ENCODE measurements around the gene CCDC183. TPM values are rescaled to one million over a fixed set of nuclear protein-coding genes. Genes with fewer than 3 reads are reported as not detected.
A peak's percentile ranks its signal among the peaks of the same experiment; 100 is the strongest.
"Not testable (repeated sequence)": the region's sequence is repeated elsewhere in the genome, so short reads cannot be mapped to it uniquely, and the experiment has no call there.

CCDC183 gene
- total RNA-seq = not detected

GRCh38 chr9:136796238-136796774 lies at the start of gene CCDC183:
Gene CCDC183 (plus strand): TSS chr9:136796338. CDS start chr9:136796398, 60 bp downstream.
- no peak for ATAC-seq

DNA sequence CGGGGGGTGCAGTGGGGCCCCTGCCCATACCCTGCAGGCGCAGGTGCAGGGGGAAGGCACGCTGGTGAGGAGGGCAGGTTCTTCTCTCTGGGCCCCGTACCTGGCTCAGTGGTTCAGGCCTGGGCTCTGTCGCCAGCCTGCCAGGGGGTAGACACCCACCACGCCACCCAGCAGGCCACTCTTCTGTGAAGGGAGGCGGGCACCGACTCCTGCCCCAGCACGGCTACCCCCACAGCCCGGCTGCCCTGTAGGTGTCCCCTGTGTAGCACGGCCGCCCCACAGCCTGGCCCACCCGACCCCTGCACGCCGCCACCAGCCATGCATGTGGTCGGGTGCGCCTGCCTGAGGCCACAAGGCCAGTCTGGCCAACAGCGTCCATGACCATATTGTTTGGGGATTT lies 49.5 kb upstream of the CCDC183 start:
- ATAC-seq = no peak

DNA sequence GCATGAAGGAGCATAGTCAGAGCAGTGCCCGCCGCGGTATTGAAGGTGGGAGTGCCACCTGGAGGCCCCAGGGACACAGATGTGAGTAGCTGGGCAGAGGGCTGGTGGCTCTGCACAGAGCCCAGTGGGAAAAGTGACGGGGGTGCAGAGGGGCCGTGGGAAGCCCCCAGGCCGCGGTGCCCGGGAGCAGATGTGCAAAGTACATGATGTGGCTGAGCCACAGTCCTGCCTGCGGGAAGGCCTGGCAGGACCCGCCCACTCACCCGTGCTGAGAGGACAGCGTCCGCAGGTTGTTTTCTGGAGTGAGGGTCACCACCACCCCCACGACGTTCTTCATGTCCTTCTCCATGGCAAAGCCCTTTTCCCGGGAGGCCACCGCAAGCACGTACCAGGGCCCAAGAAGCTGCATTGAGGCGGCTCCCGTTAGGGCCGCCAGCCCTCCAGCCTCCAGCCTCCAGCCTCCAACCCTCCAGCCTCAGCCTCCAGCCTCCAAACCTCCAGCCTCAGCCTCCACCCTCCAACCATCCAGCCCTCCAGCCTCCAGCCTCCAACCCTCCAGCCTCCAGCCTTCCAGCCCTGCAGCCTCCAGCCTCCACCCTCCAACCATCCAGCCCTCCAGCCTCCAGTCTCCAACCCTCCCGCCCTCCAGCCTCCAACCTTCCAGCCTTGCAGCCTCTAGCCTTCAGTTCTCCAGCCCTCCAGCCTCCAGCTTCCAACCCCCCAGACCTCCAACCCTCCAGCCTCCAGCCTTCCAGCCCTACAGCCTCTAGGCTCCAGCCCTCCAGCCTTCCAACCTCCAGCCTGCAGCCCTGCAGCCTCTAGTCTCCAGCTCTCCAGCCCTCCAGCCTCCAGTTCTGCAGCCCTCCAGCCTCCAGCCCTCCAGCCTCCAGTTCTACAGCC lies 48.7 kb upstream of the CCDC183 start:
- no peak for ATAC-seq

DNA sequence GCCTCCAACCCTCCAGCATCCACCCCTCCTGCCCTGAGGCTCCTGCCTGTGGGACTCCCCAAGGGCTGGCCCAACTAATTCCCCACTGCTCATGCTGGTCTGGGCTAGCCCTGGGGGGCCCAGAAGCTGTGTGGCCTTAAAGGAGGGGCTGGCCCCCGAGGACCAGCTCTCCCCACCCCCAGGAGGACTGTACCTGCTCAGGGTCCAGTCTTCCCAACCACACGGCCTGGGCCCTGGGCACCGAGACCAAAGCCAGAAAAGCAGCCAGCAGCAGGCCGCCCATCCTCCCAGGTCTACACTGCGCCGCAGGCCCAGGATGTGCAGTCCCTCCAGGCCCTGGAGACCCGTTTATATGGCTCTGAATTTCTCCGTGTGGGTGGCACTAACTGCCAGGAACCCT lies 47.9 kb upstream of the CCDC183 start, which contains the start of gene LCN6:
TSS of gene LCN6 (minus strand) at position 325 of the 400 bp plus-strand sequence. CDS start at position 283, 42 bp downstream.
- ATAC-seq = no peak

DNA sequence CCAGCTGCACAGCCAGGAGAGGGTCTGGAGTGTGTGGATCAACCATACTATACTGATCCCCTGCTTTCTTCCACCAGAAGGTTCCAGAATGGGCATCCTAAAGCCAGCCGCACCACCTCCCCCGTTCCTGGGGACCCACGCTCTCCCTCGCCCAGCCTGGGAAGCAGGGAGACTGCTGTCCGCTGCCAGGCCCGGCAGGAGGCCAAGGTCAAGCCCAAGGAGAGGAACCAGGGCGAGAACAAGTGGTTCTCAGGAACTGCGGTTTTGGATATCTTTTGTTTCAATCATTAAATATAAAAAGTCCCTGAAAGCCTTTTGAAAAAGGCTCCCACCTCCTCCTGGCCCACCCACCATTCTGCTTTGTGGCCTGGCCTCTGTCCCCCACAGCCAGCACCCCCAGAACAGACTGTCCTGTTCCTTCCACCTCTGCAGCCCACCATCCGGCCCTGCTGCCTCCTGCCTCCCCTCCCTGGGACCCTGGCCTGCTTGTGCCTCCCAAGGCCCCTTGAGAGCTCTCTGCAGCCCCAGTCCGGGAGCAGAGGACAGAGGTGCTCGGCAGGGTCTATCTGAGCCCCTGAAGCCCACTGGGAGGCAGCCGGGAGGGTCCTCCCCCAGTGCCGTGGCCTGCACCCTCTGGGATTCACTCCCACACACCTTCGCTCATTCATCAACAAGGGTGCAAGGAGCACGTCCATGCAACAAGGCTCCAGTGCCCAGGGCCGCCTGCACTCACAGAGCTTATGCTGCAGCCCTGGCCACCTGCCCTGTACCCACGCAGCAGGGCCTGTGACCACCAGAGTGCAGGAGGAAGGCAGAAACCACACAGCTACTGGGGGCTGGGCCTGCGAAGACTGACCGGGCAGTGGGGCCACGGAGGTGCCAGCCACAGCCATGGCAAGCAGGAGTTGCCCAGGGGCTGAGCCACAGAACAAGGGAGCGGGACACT lies 47.2 kb upstream of the CCDC183 start:
- peak; percentile 3 for ATAC-seq

DNA sequence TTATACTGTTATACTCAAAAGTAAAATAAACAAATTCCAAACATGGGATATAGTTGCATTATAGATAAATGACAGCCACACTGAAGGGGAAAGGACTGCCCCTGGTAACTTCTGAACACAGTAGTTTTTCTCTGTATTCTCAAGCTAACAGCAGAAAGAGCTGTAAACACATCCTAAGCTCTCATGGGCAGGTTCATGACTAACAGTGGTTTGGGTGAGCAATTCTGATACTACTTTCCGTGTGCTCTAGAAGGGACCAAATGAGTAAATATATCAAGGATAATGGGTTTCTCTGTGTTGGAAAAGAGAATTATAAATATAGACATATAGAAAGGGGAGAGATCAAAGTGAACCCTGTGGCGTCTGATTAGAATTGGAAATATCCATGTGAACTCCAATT lies 45.6 kb upstream of the CCDC183 start:
- no peak for ATAC-seq

DNA sequence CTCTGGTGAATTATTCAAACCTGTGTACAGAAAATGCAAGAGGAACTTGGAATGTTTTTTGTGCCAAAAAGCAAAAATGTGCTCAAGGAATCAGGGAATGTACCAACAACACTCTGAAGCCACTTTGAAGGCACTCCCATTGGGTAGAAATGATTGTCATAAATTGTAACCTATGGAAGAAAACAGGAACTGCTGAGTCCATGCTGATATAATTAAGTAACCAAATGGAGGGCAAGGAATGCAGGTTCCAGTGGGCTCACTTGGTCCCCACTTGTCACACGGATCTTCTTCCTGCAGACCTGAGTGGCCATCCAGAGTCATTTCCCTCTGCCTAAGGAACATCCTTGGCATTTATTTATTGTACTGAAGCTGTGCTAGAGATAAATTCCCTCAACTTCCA lies 44.9 kb upstream of the CCDC183 start:
- ATAC-seq = no peak

- no peak for ATAC-seq
These were observed 44.3 kb upstream of the CCDC183 start for GRCh38 chr9:136751814-136752213.

- no peak for ATAC-seq
These were observed 42.6 kb upstream of the CCDC183 start for GRCh38 chr9:136753371-136754058.

GRCh38 chr9:136754059-136754572 lies 42.0 kb upstream of the CCDC183 start:
- ATAC-seq = no peak

GRCh38 chr9:136754626-136755301 lies 41.4 kb upstream of the CCDC183 start:
- ATAC-seq = no peak

DNA sequence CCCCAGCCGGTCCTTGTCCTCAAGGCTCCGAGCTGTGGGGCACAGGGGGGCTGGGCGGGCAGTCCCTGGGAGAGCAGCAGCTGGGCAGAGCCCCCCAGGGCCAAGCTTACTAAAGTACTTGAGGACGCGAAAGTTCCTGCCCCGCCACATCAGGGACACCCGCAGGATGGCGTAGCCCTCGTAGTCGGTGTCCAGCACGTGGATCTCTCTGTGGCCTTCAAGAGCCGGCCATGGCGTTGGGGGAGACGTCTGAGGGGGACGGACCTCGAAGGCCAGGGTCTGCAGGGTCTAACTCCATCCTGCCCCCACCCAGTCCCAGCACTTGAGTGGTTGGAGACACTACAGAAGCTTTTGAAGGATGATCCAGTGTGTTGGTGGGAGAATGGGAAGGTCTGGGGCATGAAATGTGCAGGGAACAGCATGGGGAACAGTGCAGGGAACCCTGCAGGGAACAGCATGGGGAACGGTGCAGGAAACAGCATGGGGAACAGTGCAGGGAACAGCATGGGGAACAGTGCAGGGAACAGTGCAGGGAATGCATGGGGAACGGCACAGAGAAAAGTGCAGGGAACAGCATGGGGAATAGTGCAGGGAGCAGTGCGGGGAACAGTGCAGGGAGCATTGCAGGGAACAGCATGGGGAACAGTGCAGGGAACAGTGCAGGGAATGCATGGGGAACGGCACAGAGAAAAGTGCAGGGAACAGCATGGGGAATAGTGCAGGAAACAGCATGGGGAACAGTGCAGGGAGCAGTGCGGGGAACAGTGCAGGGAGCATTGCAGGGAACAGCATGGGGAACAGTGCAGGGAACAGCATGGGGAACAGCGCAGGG lies 40.6 kb upstream of the CCDC183 start:
- ATAC-seq = not testable (repeated sequence)

- no peak for ATAC-seq
These were observed 40.1 kb upstream of the CCDC183 start for GRCh38 chr9:136756134-136756438.

GRCh38 chr9:136756836-136757235 lies 39.3 kb upstream of the CCDC183 start:
- ATAC-seq = no peak

DNA sequence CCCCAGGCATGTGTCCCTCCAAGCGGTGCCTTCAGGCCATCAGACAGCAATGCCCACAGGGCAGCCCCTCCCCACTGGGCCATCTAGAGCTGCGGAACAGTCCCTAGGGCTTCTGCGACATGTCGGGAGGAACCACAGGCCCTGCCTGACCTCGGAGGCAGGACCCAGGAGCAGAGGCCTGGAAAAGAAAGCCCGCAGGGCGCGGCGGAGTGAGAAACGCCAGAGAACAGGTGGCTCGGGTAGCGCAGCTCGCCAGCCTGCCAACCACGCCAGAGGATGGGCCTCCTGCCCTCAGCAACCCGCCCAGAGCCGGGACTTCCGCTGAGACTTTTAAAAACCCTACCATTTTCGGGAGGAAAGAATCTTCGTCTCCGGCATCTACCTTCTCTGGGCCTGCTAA lies 38.8 kb upstream of the CCDC183 start:
- ATAC-seq = no peak

- ATAC-seq = no peak
These were observed 38.4 kb upstream of the CCDC183 start for GRCh38 chr9:136757751-136758140.

DNA sequence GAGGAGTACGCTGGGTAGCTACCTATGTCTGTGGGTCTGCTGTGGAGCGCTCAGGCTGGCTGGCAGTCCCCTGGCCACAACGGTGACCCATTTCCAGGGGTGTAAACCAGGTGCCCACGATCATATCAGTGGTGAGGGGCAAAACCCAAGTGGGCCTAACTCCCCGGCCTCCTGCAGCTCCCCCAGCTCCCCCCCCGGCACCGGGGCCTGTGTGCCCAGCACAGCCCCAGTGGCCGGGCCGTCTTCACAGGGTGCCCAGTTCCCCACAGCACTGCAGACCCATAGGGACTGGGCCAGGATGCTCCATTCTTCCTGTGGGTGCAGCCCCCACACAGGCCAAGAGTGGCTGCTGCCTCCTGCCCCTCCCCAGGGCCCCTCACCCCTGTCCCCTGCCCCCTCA lies 37.1 kb upstream of the CCDC183 start:
- ATAC-seq = no peak

- ATAC-seq = no peak
These were observed 36.5 kb upstream of the CCDC183 start for GRCh38 chr9:136759436-136760325.

DNA sequence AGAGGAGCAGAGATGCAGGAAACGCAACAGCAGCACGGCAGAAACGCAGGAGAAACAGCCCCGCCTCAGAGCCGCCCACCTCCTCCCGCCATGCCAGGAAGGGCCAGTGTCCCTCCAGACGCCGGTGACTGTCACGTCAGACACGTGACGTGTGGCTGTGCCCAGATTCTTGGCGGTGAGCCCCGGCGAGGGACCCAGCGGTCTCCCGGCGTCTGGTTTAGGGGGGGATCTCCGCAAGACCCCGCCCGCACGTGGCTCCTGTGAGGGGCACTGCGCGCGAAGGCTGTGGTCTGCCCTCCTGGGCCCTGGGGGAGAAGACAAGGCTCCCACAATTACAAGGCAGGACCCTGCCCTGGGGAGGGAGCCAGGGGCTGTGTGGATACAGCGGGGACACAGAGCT lies 35.7 kb upstream of the CCDC183 start:
- ATAC-seq = no peak
